NCI-H460 (cell line): ENCODE measurements around the gene HCAR2. TPM values are rescaled to one million over a fixed set of nuclear protein-coding genes. Genes with fewer than 3 reads are reported as not detected.
"Not testable (repeated sequence)": the region's sequence is repeated elsewhere in the genome, so short reads cannot be mapped to it uniquely, and the experiment has no call there.

Experiments
- DNase-seq: peaks from one replicate; pipeline ENCODE4 v3.0.0-alpha.2; 2016; ENCODE audit warnings: low read depth; ENCODE audit errors: extremely low read depth
- small RNA-seq, 2 experiments: library from RNA; depleted of rRNA; stranded (forward); fragments of <200 nt; gene quantifications; one replicate each; pipeline ENCODE3, GENCODE V24; 2014
- total RNA-seq: library from RNA; depleted of rRNA; stranded (reverse); fragments of >200 nt; shearing (Covaris generic); gene quantifications from 2 replicates; pipeline ENCODE4 v1.2.3, GENCODE V29; 2014; rRNA removed

HCAR2 gene
- total RNA-seq, 1 experiment from 2014 or later = 0.17 TPM

DNA sequence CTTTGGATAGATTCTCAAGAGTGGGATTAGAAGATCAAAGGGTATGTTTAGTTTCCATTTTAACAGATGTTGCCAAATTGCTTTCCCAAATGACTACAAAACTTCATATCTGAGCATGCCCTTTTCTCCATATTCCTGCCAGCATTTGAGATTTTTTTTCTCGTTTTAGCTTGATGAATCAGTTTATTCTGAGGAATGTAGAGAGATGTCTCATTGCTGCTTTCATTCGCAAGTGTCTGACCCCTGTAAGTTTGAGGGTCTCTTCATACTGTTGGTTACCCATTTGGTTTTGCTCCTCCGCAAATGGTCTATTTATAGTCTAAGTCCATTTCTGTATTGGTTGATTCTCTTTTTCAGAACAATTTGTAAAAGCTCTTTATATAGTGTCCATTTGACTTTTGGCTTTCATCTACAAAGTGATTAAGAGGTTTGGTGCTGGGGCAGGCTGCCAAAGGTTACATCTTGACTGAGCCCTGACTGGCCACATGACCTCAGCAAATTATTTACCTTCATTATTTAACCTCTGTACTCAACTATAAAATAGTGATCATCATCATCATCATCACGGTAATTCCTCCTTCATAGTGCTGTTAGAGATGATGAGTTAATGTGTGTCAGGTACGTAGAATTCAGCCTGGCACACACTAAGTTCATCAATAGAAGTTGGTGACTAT lies 33.6 kb downstream of the HCAR2 start:
- no peak for DNase-seq

DNA sequence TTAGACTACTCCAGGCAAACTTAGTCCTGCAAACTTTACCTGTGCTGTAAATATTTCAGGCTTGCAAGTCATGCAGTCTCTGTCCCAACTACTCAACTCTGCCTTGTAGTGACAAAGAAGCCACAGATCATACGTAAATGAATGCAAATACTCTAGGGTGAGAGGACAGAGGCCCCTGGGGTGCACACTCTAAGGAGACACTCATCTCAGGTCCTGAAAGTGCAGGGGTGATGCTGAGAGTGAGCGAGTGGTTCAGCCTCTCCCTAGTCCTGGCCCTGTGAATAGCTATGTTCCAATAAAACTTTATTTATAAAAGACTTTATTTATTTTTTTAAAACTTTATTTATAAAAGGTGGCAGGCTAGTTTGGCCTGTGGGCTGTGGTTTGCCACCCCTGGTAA lies 34.9 kb downstream of the HCAR2 start:
- DNase-seq = no peak

DNA sequence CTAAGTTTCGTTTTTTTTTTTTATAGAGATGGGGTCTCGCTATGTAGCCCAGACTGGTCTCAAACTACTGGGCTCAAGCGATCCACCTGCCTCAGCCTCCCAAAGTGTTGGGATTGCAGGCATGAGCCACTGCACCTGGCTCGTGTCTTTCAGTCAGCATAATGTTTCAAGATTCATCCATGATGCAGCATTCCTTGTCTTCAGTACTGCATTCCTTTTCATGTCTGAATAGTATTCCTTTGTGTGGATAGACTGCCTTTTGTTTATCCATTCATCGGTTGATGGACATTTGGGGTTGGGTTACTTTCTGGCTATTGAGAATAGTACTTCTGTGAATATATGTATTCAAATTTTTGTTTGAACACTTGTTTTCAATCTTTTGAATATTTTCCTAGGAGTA lies 37.4 kb downstream of the HCAR2 start:
- DNase-seq = no peak

DNA sequence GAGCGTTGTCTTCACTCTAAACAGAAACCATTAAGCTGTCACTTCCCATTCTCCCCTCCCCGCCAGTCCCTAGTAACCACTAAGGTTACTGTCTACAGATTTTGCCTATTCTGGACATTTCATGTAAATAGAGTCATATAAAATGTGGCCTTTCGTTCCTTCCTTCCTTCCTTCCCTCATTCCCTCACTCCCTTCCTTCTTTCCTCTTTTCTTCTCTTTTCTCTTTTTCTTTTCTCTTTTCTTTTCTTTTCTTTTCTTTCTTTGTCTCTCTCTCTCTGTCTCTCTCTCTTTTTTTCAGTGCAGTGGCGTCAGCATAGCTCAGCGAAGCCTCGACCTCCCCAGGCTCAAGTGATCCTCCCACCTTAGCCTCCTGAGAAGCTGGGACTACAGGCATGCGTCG lies 37.8 kb downstream of the HCAR2 start:
- DNase-seq = no peak

DNA sequence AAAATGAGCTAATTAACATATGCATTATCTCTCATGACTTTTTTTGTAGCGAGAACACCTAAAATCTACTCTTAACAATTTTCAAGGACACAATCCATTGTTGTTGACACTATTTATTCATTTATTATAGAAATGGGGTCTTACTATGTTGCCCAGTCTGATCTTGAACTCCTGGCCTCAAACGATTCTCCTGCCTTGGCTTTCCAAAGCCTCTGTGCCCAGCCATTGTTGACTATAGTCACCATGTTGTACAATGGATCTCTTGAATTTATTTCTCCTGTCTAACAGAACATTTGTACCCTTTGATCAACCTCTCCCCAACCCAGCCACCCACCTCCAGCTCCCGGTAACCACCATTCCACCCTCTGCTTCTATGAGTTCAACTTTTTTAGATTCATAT lies 41.2 kb downstream of the HCAR2 start:
- no peak for DNase-seq

DNA sequence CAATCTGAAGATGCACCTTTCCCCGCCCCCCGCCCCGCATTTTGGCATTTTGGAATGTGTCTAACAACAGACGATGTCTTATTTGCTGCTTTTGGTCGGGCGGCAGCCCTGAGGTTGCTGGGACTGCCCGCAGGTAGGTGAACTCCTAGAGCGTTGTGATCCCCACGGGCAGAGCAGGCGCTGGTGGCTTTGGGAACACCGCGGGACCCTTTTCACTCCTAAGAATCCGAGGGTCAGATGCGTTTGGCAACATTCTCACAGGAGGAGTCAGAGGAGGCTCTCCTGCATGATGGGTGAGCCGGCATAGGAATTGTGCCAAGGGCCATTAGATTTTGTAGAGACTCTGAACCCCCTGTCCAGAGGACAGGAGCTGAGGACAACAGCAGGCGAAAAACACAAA lies 41.9 kb downstream of the HCAR2 start:
- DNase-seq = no peak

DNA sequence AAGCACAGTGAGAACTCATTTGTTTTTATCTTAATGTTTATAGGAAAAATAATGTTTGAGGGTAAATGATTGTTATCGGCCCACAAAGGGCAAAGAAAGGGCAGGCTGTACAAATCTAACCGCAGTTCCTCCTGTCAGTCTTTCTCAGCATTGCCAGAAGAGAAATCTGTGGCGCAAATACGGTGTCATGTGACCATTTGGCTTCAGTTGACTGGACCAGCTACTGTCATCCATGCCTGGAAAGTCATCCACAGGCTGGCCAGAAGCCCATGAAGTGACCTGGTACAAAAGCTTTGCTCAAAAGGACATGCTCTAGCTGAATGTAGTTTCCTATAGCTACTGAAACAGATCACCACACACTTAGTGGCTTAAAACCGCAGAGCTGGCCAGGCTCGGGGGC lies 43.6 kb downstream of the HCAR2 start:
- DNase-seq = no peak

DNA sequence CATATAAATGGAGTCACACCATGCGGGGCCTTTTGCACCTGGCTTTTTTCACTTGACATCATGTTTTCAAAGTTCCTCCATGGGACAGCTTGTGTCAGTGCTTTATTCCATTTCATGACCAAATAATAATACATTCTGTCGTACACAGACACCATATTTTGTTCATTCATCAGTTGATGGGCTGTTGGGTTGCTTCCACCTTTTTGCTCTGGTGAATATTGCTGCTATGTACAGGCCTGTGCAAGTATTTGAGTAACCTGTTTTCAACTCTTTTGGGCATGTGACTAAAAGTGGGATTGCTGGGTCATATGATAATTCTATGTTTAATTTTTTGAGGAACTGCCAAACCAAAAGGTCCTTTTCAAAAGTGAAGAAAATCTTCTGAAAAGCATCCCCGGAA lies 46.9 kb downstream of the HCAR2 start:
- no peak for DNase-seq

DNA sequence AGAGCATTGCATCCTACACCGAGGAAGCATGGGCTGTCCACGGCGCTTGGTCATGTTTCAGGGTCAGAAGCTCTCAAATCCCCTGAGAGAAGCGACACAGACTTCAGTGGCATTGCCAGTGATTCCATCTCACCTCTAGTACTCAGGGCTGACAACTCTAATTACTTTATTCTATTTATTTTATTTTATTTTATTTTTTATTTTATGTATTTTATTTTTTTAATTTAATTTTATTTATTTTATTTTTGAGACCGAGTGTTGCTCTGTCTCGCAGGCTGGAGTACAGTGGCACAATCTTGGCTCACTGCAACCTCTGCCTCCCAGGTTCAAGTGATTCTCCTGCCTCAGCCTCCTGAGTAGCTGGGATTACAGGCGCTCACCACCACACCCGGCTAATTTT lies 49.9 kb downstream of the HCAR2 start:
- not testable (repeated sequence) for DNase-seq

DNA sequence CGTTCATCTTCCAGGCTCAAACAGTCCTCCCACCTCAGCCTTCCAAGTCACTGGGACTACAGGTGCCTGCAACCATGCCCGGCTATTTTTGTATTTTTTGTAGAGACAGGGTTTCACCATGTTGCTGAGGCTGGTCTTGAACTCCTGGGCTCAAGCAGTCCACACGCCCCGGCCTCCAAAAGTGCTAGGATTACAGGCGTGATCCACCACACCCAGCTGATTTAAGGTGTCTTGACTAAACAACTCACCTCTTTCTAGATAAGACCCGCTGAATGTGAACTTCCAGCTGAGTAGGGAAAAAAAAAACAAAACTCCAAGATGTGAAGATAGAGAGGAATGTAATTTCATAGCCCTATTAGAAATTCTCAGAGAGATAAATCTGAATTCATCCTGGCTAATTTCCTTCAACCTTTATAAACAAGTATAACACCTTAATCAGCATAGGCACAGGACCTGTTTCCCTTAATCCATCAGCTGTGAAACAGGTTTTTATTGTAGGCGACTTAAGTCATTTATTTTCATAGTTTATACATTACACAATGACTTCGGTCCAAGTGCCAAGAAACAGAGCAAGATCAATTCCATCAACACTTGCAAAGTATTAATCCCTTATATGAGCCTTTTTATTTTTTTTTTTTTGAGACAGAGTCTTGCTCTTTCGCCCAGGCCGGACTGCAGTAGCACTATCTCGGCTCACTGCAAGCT lies 51.5 kb downstream of the HCAR2 start:
- DNase-seq = no peak

Small RNA genes within 50 kb of the gene (small RNA-seq; reads per million reads assigned to genes)
- gene AC026333.2 = 0 reads per million in 2 experiments

Other genes with a start within 250 kb of the HCAR2 start
- gene ZCCHC8, start 202.4 kb downstream of the HCAR2 start, total RNA-seq = 47.4 and 49.1 TPM in 2 replicates
- 50.3 and 56.6 TPM in 2 replicates for gene RSRC2, start 176.4 kb downstream of the HCAR2 start, total RNA-seq
- 40.7 and 51.0 TPM in 2 replicates for gene KNTC1, start 176.1 kb downstream of the HCAR2 start, total RNA-seq
- 0.05 TPM in 1 of 2 replicates, not detected in the other for gene HCAR3, start 13.5 kb upstream of the HCAR2 start, total RNA-seq
- 0.05 TPM in 1 of 2 replicates, not detected in the other for gene HCAR1, start 27.5 kb upstream of the HCAR2 start, total RNA-seq
- 66.0 and 77.5 TPM in 2 replicates for gene DENR, start 49.5 kb upstream of the HCAR2 start, total RNA-seq
- gene CCDC62, start 71.2 kb upstream of the HCAR2 start, total RNA-seq = 0.14 and 0.27 TPM in 2 replicates
- 61.5 and 64.1 TPM in 2 replicates for gene HIP1R, start 132.1 kb upstream of the HCAR2 start, total RNA-seq
- gene VPS37B, start 192.8 kb upstream of the HCAR2 start, total RNA-seq = 13.1 and 15.8 TPM in 2 replicates